K562 treated with DMSO at 1 percent for 48 hours (cell line): ENCODE results near the gene MATN4. TPM values are rescaled to one million over a fixed set of nuclear protein-coding genes. Genes with fewer than 3 reads are reported as not detected.

ENCODE experiments used
- total RNA-seq: library from RNA; unstranded; fragments of 300-600 nt; gene quantifications from 2 replicates; pipeline ENCODE4 v1.2.3, GENCODE V29; 2022; ENCODE audit warnings: low replicate concordance; ENCODE audit errors: extremely low read depth

The MATN4 gene
- total RNA-seq, result not detected in 2 replicates

GRCh38 chr20:45308117-45308778, at the start of gene MATN4:
Gene MATN4, minus strand, starts transcription at chr20:45308299. Its CDS starts 2,717 bp downstream, at chr20:45305582.

GRCh38 chr20:45347936-45348778, 40.1 kb upstream of the MATN4 start, which contains the start of gene SDC4:
Gene SDC4, minus strand, starts transcription at chr20:45348424. Its CDS starts 40 bp downstream, at chr20:45348384.

GRCh38 chr20:45306431-45306982, 1.6 kb downstream of the MATN4 start, which contains the start of gene RBPJL:
Gene RBPJL, plus strand, starts transcription at chr20:45306840. Its CDS starts 83 bp downstream, at chr20:45306923.

GRCh38 chr20:45254383-45255262, 53.5 kb downstream of the MATN4 start, which contains the start of gene SLPI:
Gene SLPI, minus strand, starts transcription at chr20:45254564. Its CDS starts 21 bp downstream, at chr20:45254543.

Other genes starting within 250 kb of the MATN4 start
- gene KCNS1, start 207.2 kb downstream of the MATN4 start, total RNA-seq, result not detected in 2 replicates
- gene WFDC5, start 193.1 kb downstream of the MATN4 start, total RNA-seq, result not detected in 2 replicates
- not detected in 2 replicates for gene WFDC12, start 183.8 kb downstream of the MATN4 start, total RNA-seq
- not detected in 2 replicates for gene PI3, start 133.4 kb downstream of the MATN4 start, total RNA-seq
- not detected in 2 replicates for gene SEMG1, start 101.3 kb downstream of the MATN4 start, total RNA-seq
- not detected in 2 replicates for gene SEMG2, start 86.9 kb downstream of the MATN4 start, total RNA-seq
- not detected in 2 replicates for gene SLPI, start 53.7 kb downstream of the MATN4 start, total RNA-seq
- not detected in 2 replicates for gene RBPJL, start 1.5 kb downstream of the MATN4 start, total RNA-seq
- not detected in 2 replicates for gene SDC4, start 40.1 kb upstream of the MATN4 start, total RNA-seq
- not detected in 2 replicates for gene SYS1, start 54.9 kb upstream of the MATN4 start, total RNA-seq
- gene TP53TG5, start 70.0 kb upstream of the MATN4 start, total RNA-seq, result not detected in 2 replicates
- not detected in 2 replicates for gene DBNDD2, start 100.0 kb upstream of the MATN4 start, total RNA-seq
- gene PIGT, start 107.8 kb upstream of the MATN4 start, total RNA-seq, result not detected in 2 replicates
- gene WFDC2, start 161.5 kb upstream of the MATN4 start, total RNA-seq, result not detected in 2 replicates
- gene SPINT3, start 207.3 kb upstream of the MATN4 start, total RNA-seq, result not detected in 2 replicates
- gene WFDC6, start 231.2 kb upstream of the MATN4 start, total RNA-seq, result not detected in 2 replicates
- not detected in 2 replicates for gene EPPIN, start 239.1 kb upstream of the MATN4 start, total RNA-seq